Panc1 (cell line): ENCODE data around the gene LAMP5. TPM values are rescaled to one million over a fixed set of nuclear protein-coding genes. Genes with fewer than 3 reads are reported as not detected.

Source experiments
- ATAC-seq: fragments of 200-7000 bp; cut with Tn5 transposase; 2 replicates; pipeline ENCODE4 v1.9.1; 2020; ENCODE audit warnings: mild to moderate bottlenecking, moderate library complexity
- BruUV-seq: library from RNA; stranded (reverse); fragments of 400-500 nt; replicated peaks from 2 replicates; lab custom pipeline; 2021; lab: Mats Ljungman, UMichigan
- CTCF ChIA-PET: fragments of 300-600 bp; sonication (Branson Sonifier 250); formaldehyde crosslinking; loops from one replicate; lab custom pipeline; 2022; ENCODE audit warnings: antibody characterized with exemption; lab: Charles Lee
- POLR2A ChIA-PET: fragments of 300-600 bp; sonication (Branson Sonifier 250); formaldehyde crosslinking; loops from one replicate; lab custom pipeline; 2022; ENCODE audit warnings: antibody characterized with exemption; lab: Charles Lee
- DNase-seq: peaks from one replicate; pipeline ENCODE4 v3.0.0-alpha.2; 2010; ENCODE audit warnings: low read depth, low spot score
- H3K27ac ChIP-seq: 2 replicates; pipeline ENCODE4 v1.5.1; 2011; ENCODE audit warnings: mild to moderate bottlenecking, low read length, inconsistent platforms
- H3K27me3 ChIP-seq: fragments of 200-500 bp; sonication (Bioruptor generic); 2 replicates; pipeline ENCODE4 v1.6.0; 2014; ENCODE audit warnings: low read length, inconsistent platforms; ENCODE audit not compliant: control insufficient read depth, insufficient read depth
- H3K36me3 ChIP-seq: fragments of 200-500 bp; sonication (Bioruptor generic); 2 replicates; pipeline ENCODE4 v1.5.1; 2014; ENCODE audit warnings: inconsistent platforms, mild to moderate bottlenecking, low read length, moderate library complexity; ENCODE audit not compliant: control insufficient read depth, insufficient read depth
- H3K4me1 ChIP-seq: 2 replicates; pipeline ENCODE4 v1.5.1; 2011; ENCODE audit warnings: inconsistent platforms, mild to moderate bottlenecking, low read length, moderate library complexity; ENCODE audit not compliant: control insufficient read depth, insufficient read depth
- H3K4me3 ChIP-seq, 2 experiments: 2 replicates each; pipeline ENCODE4 v1.5.1; 2011 to 2012; ENCODE audit warnings: low read depth in 2 of 2, low read length in 2 of 2, mild to moderate bottlenecking in 2 of 2, inconsistent platforms in 1 of 2, moderate library complexity in 1 of 2
- H3K9me3 ChIP-seq: fragments of 200-500 bp; sonication (Bioruptor generic); 2 replicates; pipeline ENCODE4 v1.5.1; 2014; ENCODE audit warnings: low read depth, mild to moderate bottlenecking, inconsistent platforms, low read length, moderate library complexity; ENCODE audit not compliant: control insufficient read depth, insufficient read depth
- CTCF ChIP-seq: fragments of 450-650 bp; IDR thresholded peaks from 2 replicates; pipeline ENCODE4 v1.5.1; 2017; ENCODE audit warnings: mild to moderate bottlenecking
- POLR2AphosphoS5 ChIP-seq: IDR thresholded peaks from 2 replicates; pipeline ENCODE4 v1.6.1; 2012; ENCODE audit warnings: mild to moderate bottlenecking, low read depth, low read length, moderate library complexity
- SIN3A ChIP-seq: IDR thresholded peaks from 2 replicates; pipeline ENCODE4 v1.6.1; 2012; ENCODE audit warnings: low read depth, mild to moderate bottlenecking, low read length, moderate library complexity, borderline replicate concordance; ENCODE audit not compliant: insufficient read depth
- TCF7L2 ChIP-seq: IDR thresholded peaks from 2 replicates; pipeline ENCODE4 v1.6.1; 2011; ENCODE audit warnings: mild to moderate bottlenecking, low read depth, low read length, inconsistent platforms
- in situ Hi-C: cut with HindIII; loops from 2 replicates; pipeline ENCODE4 v1.10.0; 2016; ENCODE audit warnings: low sequenced_read_pairs, low pct_unique_long_range_greater_than_20kb
- intact Hi-C: fragments of 100-400 bp; cut with micrococcal nuclease; formaldehyde crosslinking; loops from one replicate; pipeline ENCODE4 v1.10.0; 2022; ENCODE audit not compliant: unreplicated experiment
- total RNA-seq: library from RNA; stranded (reverse); gene quantifications from one replicate; pipeline ENCODE4 v1.2.1, GENCODE V29; 2021; ENCODE audit not compliant: unreplicated experiment
- TF ChIP-seq, protein P1 (sequence below), 2 experiments: IDR thresholded peaks; 2 replicates each; pipeline ENCODE4 v1.6.1; 2011 to 2012; ENCODE audit warnings: low read depth in 2 of 2, control low read depth in 1 of 2, low read length in 1 of 2, mild to moderate bottlenecking in 1 of 2, moderate library complexity in 1 of 2; ENCODE audit not compliant: insufficient read depth in 1 of 2

Gene LAMP5
- total RNA-seq, 1 experiment from 2014 or later = not detected

GRCh38 chr20:9508696-9509178, 5.7 kb upstream of the LAMP5 start:
- ChIA-PET POLR2A (no interaction called here), CTCF (no interaction called here)
- Histone ChIP-seq H3K27ac (no peak overlapping the region), H3K27me3 (peaks cover 20% of the 10 kb centered on the region), H3K9me3 (no peaks in the 10 kb centered on the region), H3K4me3 (no peak overlapping the region), H3K4me1 (no peaks in the 10 kb centered on the region; the same call in 1 of the 2 replicates), H3K36me3 (no peaks in the 10 kb centered on the region; the same call in 1 of the 2 replicates)
- no peak for DNase-seq
- TF ChIP-seq SIN3A (no peak), TCF7L2 (no peak), CTCF (no peak), POLR2AphosphoS5 (no peak)
- TF ChIP-seq, protein P1, sequence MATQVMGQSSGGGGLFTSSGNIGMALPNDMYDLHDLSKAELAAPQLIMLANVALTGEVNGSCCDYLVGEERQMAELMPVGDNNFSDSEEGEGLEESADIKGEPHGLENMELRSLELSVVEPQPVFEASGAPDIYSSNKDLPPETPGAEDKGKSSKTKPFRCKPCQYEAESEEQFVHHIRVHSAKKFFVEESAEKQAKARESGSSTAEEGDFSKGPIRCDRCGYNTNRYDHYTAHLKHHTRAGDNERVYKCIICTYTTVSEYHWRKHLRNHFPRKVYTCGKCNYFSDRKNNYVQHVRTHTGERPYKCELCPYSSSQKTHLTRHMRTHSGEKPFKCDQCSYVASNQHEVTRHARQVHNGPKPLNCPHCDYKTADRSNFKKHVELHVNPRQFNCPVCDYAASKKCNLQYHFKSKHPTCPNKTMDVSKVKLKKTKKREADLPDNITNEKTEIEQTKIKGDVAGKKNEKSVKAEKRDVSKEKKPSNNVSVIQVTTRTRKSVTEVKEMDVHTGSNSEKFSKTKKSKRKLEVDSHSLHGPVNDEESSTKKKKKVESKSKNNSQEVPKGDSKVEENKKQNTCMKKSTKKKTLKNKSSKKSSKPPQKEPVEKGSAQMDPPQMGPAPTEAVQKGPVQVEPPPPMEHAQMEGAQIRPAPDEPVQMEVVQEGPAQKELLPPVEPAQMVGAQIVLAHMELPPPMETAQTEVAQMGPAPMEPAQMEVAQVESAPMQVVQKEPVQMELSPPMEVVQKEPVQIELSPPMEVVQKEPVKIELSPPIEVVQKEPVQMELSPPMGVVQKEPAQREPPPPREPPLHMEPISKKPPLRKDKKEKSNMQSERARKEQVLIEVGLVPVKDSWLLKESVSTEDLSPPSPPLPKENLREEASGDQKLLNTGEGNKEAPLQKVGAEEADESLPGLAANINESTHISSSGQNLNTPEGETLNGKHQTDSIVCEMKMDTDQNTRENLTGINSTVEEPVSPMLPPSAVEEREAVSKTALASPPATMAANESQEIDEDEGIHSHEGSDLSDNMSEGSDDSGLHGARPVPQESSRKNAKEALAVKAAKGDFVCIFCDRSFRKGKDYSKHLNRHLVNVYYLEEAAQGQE (IDR thresholded peaks at IDR 0.05; ENCODE audit: insufficient read depth in 1 of 2, low read depth in 2 of 2, low read length in 1 of 2) = no peak
- intact Hi-C loops = no loop called here
- BruUV-seq = no TSS peak
- no peak for ATAC-seq
- in situ Hi-C loops = no loop called here

DNA sequence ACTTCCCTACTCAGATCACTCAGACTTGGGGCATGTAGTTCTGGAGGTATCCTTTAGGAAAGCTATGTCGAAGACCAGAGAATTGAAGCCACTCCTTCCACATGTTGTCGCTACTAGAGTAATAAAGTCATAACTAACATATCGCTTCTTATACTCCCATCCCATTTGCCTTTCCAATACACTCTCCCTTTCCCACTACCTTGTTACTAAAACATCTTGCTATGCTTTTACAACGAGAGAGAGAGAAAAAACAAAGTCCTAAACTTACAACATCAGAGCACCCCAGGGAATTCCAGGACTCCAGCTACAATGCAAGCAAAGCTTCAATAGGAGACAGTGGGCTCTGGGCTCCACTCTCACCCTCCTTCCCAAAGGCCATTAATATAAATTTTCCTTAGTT, 5.1 kb upstream of the LAMP5 start:
- ChIA-PET POLR2A (no interaction called here), CTCF (interaction anchor here (0.7 kb wide), 1 partner anchor 18 kb away, joined by 3 read pairs; no protein-coding TSS in a partner anchor)
- BruUV-seq = no TSS peak
- Histone ChIP-seq H3K36me3 (no peaks in the 10 kb centered on the region; the same call in 1 of the 2 replicates), H3K9me3 (no peaks in the 10 kb centered on the region), H3K27ac (no peak overlapping the region), H3K4me1 (no peaks in the 10 kb centered on the region; the same call in 1 of the 2 replicates), H3K27me3 (peaks cover 25% of the 10 kb centered on the region), H3K4me3 (no peak overlapping the region)
- in situ Hi-C loops (no loop called here), intact Hi-C loops (no loop called here)
- ATAC-seq = no peak
- DNase-seq = no peak
- TF ChIP-seq SIN3A = no peak
- TF ChIP-seq, protein P1 (IDR thresholded peaks at IDR 0.05; ENCODE audit: insufficient read depth in 1 of 2, low read depth in 2 of 2, low read length in 1 of 2) = no peak
- TF ChIP-seq CTCF = no peak
- no peak for TF ChIP-seq POLR2AphosphoS5
- TF ChIP-seq TCF7L2 = no peak
